ENCODE measurements around the gene RALY.
A peak's percentile ranks its signal among the peaks of the same experiment; 100 is the strongest.

RALY gene

DNA sequence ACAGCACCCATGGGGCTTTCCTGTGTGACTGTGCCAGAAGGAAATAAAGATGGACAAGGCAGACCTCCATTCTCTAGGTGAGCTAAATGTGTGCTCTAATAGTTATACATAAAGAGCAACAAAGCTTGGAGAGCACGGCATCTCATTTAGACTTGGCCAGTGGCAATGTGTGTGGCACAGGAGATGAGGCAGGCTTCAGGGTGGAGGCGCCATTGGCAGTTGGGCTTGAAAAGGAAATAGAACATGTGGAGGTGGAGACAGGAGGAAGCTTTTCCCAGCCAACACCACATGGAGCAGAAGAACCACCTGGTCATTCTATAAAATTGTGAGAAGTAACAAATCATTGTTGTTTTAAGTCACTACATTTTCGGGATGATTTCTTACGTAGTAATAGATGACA, 3.6 kb upstream of the RALY start:
- no peak for DNase-seq

DNA sequence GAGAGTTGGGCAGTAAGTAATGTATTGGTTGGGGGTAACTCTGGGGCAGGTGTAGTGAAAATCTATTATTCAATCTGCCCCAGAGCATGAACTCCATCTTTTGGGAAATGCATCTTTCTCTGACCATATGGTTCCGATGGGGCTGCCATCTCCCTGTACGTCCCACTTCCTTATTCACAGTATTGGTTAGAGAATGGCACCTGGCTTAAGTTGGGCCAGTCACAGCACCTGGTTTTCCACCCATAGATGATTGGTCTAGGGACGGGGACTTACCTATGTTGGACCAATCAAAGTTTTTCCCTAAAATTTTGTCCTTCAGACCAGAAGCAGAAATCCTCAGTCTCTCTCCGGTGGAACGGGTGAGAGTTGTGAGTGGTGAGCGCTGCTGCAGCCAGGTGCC, 2.2 kb upstream of the RALY start:
- no peak for DNase-seq

DNA sequence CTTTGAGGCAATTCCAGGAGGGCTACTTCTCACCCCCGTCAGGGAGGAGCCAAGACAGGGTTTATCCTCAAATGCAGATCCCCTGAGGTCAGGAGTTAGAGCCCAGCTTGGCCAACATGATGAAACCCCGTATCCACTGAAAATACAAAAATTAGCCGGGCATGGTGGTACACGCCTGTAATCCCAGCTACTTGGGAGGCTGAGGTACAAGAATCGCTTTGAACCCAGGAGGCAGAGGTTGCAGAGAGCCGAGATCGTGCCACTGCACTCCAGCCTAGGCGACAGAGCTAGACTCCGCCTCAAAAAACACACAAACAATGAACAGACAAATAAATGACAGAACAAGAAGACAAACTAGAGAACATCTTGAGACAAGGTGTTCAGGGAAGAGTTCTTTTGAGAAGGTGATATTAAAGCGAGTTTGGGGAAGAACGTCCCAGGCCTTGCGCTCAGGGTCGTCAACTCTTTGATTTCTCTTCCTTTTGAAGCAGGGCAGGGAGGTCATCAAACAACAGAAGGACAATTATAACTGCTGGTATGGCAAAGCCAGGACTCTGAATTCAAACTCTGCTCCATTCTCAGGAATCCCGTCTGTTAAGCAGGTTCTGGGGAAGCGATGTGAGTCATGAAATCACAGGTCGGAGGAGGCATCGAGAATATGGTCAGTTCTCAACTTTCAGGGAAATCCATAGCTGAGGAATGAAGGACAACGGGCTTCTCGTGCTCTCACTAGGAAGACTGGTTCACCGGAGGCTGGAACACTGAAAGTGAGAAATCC, 1.4 kb upstream of the RALY start:
- DNase-seq = no peak

DNA sequence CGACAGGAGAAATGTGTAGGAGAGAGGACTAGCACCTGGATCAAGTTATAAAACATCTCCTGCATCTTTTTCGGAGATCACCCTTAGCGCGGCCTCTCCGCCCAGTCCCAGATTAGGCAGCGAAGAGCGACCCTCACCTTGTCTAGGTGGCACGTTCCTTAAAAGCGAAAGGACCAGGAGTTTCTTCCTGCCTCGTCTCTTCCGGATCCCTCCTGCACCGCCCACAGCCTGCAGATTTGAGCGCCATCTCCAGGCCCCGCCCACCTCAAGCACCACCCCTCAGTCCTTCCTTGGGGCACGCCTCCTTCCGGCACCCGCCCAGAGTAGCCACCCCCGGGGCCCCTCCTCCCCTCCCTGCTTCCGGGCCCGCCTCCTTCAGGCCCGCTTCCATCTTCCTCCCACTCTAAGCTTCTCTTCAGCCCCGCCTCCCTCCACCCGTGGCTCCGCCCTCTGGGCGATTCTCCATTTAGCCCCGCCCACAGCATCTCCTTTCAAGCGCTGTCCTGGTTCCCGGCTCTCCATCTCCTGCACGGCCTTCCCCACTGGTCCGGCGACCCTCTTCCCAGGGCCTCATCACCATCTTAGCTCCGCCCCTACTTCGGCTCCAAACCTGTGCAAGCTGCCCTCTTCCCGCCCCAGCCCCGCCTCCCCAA, 662 bp upstream of the RALY start:
- DNase-seq = peak; percentile 100

DNA sequence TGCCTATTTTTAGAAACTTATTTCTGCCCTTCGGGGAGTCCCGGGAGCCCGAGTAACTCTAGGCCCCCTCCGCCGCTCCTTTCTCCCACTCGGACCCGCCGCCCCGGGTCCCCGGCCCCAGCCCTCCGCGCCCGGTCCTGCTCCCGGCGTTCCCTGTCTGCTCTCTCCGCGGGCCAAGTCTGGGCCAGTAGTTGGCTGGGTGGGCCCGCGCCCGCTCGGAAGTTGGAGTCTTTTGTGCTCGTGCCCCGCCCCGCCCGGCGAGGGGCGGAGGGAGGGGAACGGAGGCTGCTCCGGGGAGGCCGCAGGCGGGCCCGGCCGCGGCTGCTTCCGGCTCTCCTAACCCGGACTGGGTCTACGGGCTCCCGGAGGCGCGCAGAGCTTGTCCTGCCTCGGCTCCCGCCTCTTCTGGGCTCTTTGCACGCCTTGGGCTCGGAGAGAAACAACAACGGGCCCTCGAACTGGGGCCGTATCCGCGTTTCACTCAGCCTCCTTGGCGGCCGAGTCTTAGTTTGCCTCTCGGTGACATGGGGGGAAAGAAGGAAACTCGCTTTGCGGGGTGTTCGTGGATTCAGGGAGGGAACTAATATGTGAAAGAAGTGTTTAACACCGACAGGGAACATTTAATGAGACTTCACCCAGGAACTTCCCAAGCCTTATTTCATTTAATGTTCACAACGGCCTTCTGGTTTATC, 657 bp downstream of the RALY start:
- DNase-seq = peak; percentile 85

DNA sequence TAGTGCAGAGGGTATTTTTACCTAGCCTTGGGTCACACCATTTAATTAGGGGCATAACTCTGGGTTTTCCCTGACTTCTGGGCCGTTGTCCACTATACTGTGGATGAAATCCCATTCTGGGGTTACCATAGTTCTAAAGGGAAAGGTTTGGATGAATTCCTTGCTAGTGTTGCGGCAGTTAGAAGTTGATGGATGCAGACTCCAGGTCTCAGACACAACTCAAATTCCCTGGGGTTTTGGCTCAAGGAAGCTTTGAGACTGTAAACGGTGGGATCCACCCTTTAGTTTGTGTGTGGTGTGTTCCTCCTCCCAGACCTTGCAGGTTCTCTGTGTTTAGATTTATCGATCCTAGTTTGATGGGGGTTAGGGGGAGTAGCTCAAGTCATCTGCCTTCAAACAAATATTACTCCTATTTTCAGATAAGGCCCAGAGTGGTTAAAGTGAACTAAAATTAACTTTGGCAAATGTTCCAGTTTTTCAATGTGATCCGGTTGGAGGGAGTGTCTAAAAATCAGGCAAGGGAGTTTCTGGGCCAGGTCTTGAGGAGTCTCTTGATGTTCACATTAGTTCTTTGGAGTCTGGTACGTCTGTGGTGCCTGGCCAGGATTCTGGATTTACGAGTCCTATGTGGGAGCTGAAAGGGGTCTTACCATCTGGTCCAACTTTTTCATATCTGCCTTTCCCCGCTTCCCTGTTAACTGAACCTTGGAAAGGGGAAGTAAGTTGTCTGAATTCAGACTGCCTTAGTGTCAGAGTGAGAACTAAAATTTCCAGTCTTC, 1.5 kb downstream of the RALY start:
- DNase-seq = peak; percentile 34

DNA sequence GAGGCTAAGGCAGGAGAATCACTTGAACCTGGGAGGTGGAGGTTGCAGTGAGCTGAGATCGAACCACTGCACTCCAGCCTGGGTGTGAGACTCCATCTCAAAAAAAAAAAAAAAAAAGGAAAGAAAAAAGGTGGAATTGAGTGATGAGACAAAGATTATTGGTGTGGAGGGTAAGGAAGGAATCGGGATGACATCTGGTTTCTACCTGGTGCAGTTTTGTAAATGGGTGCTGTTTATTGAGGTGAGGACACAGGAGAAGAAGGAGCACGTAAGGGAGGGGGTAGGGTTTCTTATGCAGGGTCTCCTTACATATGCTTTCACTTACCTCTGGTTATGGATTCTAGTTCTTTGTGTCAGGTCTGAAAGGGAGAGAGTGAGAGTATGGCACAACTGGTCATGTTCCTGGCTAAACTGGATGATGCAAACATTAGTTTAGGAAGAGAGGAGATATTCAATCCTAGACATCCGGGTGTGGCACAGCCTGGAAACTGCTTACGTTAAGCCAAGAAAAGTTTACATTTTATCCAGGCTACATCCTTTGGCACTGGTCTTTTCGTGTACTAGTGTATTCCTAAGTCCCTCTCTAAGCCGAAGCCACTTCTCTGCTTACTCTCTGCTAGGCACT, 5.4 kb downstream of the RALY start:
- no peak for DNase-seq

DNA sequence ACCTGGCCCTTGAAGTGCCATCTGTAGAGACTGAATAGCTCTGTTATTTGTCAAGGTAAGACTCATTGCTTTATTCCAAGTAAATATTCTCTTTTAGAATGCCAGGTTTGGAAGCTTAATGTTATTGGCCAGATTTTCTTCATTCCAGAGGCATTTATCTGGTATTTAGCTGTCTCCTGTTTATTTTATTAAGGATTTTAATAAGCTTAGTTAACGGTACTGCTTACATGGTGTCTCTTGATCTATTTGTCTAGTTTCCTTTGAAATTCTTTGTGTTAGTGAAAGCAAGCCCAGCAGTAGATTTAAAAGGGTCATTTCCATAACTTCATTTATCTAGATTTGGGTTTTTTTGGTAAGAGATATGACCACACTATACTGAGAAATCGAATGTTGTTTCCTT, 7.7 kb downstream of the RALY start:
- DNase-seq = no peak

DNA sequence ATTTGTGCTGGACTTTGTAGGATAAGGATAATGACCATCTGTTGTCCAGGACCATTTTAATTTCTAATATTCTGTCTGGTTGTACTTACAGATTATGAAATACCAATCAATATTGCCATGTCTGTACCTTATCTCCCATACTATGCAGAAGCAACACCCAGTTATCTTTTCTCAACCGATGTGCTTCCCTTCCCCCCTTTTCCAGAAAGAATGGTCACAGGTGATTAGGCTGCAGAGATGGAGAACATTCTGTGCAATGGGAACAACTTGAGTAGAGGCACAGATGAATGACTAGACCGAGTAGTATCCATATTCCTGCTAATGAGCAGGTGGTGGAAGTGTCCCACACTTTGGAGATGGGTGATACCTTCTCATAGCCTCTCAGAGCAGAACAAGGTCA, 10.5 kb downstream of the RALY start:
- DNase-seq = no peak

DNA sequence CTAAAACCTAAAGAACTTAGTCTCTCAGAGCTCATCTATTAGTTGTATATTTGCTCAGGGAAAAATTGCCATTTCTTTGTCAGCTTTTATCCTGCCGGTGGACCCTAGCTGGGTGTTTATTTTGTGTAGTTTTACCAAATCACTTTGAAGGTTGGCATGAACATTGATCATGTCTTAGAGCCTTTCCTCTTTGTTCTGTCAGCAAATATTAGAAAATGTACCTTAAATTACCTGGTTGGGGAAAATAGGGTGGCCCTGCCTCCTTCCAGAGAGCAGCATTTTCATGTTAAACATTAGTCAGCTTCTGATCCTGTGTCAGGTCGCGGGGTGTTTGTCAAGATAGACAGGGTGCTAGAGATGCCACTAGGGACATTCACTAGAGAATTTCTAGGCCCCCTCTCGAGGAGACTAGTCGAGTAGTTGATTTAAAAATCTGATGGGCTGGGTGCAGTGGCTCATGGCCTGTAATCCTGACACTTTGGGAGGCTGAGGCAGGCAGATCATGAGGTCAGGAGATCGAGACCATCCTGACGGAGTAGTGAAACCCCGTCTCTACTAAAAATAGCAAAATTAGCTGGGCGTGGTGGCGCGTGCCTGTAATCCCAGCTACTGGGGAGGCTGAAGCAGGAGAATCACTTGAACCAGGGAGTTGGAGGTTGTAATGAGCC, 11.2 kb downstream of the RALY start:
- no peak for DNase-seq

DNA sequence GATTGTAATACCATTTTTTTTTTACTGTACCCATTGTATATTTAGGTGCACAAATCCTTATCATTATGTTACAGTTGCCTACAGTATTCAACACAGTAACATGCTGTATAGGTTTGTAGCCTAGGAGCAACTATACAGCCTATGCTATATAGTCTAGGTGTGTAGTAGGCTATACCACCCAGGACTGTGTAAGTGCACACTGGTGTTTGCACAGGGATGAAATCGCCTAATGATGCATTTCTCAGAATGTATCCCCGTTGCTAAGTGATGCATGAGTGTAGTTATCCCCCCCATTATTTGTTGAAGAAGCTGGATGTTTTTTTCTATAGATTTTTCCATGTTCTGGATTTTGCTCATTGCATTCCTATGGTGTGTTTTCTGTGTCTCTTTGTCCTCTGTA, 12.9 kb downstream of the RALY start:
- DNase-seq = no peak

DNA sequence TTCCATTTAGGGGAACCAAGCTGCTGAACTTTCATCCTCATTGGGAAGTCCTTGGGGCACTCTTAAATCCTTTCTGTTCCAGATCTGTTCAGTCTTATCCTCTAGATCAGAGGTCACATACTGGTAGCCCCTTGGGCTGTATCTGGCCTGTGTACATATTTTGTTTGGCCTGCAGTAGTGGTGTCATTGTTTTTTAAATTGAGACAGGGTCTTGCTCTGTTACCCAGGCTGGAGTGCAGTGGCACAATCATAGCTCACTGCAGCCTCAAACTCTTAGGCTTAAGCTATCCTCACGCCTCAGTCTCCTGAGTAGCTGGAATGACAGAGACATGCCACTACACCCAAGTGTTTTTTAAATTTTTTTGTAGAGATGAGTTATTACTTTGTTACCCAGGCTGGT, 14.8 kb downstream of the RALY start:
- DNase-seq = no peak

DNA sequence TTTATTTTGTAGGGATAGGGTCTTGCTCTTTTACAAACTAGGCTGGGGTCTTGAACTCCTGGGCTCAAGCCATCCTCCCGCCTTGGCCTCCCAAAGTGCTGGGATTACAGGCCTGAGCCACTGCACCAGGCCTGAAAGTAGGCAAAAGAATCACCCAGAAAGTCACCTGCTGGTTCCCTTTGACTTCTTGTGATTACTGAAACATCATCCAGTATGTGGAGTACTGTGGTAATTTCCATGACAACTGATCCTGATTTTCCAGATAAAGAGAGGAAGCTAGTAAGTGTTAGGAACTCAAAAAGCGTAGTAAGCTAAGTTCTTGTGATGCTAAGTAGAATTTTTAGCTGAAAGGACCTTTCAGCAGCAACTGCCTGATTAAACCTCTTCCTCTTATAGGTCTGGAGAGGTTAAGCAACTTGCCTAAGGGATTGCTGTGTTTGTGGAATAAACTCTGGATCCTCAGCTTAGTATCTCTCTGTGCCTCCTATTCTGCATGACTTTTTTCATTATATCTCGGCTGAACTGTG, 16.8 kb downstream of the RALY start:
- DNase-seq = no peak

DNA sequence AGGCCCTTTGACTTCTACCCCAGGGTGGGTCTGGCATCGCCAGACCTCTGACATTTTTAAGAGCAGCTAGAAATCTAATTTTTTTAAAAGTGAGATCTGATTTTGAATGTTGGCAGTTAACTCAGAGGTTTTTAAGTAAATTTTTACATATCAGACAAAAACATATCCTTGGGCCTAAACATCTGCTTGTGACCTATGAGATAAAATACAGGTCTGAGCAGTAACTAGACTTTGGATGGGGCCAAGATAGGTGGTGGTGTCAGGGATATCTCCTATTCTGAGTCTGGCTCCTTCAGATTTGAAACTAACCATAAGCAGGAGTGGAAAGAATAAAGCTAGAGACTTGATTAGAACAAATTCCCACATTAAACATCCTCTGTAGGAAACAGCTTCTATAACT, 17.6 kb downstream of the RALY start:
- DNase-seq = no peak

DNA sequence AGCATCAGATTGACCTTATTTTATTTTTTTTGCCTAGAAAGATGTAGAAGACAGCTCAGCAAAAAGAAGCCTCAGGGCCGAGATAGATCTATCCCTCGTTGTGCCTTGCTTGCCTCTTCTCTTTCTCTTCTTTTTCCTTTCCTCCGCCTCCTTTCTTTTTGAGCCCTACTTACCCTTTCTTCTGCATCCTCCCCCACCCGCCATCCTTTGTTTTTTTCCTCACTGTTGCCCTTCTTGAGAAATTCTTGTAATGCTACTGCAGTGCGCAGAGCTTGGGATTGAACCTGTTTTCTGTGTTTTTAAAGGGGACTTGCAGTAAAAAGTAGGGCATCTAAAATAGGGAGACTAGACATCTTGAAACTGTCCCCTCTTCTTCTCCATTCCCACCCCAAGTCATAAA, 18.6 kb downstream of the RALY start:
- no peak for DNase-seq

DNA sequence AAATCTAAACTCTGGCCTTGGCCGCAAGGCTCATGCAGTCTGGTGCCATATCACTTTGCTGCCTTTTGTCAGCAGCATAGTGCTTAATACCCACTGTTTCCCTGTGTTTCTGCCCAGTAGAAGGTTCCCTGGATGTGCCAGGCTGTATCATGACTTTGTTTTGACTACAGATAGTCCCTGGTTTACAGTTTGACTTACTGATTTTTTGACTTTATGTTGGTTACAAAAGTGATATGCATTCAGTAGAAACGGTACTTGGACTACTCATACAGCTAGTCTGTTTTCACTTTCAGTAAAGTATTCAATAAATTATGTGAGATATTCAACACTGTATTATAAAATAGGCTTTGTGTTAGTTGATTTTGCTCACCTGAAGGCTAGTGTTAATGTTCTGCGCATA, 19.0 kb downstream of the RALY start:
- no peak for DNase-seq

DNA sequence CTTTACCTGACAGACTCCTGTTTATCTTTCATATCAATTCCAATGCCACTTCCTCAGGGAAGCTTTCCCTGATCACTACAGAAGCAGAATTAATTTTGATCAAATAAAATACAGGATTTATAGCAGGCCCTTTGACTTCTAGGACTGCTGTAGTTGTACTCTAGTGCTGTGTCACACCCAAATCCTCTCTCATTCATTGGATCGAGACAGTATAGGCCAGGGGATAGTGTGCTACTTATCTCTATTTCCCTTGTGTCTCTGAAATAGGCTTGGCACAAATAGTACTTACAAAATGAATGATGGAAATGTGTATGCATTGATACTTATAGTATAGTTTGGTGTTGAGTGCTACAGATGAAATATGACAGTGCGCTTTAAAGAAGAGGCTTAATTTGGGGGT, 19.8 kb downstream of the RALY start:
- DNase-seq = no peak

DNA sequence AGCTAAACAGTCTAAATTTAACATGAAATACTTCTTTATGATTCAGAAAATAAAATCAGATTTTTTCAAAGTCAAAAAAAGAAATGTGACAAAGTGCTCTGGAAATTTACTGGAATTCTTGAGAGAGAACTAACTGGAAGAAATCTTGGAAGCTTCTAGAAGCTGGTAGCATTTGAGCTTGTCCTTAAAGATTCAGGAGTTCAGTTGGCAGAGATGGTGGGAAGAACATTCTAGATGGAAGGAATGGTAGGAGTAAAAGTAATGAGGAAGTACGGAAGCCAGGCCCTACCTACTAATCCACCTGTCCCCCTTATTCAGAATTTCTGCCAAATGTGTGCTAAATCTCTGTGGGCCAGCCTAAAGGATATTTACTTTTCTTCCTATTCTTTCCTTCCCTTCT, 21.2 kb downstream of the RALY start:
- no peak for DNase-seq

DNA sequence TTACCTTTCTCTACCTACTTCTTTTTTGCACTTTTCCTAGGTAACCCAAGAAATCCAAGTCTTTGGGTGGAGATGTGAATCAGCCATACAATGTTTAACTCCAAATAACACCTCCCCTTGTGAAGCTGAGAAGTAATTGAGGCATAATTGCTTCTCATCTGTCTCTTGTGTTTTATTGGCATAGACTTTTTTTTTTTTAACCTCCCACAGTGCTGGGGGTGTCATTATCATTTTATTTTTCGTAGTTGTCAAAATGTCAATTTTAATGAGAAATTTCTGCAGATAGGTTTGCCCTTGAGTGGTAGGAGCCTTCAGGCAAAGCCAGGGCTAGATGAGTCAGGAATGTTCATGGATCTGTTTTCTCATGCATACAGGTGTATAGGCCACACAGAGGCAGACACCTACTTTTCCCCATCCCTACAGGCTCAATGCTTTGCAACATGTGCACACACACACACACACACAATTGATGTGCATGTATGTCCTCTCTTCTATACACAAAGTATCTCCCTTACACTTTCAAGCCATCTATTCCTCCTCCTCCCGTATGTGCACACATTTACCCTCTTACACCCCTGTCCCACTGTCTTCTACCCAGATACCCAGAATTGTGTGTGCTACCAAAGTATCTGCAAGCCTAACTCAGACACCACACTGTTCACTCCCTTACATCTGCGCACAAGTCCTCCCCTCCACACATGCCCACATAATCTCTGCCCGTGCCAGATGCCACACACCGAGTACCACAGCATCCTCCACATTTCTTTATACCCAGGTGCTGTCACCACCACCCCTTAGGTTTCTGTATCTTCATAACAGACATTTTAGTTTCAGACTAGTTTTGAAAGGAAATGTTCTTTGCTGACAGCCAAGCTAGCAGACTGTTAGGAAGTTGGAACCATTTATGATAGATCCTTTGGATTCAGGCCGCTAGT, 22.0 kb downstream of the RALY start:
- DNase-seq = no peak

DNA sequence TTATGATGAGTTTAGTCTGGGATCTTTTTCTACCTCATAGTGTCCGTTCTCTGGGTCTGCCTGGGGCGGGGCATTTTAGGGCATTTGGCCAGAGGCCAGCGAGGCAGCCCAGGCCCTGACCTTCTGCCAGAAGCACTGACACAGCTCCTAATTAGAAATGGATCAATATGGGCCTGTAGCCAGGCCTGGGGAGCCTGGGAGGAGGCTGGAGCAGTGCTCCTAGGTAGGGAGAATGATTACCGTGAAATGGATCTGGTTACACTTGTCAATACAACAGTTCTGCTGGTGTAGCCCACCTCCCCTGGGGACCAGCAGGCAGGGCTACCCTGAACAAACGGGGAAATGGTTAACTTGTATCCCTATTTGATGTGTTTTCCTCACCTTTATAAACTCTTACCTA, 23.0 kb downstream of the RALY start:
- DNase-seq = no peak

DNA sequence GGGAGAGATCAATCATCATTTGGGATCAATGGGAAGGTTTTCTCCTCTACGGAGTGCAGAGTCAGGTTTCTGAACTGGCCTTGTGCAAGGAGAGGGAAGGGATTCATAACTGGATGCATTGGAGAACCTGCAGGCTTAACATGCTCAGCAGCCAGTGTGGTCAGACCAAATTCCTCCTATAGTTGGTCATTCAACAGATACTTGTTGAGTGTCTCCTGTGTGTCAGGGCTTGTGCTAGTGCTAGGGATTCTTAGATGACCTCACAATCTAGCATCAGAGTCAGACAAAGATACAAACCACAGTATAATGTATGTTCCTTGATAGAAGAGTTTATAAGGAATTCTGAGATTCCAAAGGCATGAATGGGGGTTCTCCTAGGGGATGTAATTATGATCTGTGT, 23.9 kb downstream of the RALY start:
- no peak for DNase-seq

Measured in NCI-H82 (cell line).